Ovary (tissue), 10 donors: ENCODE measurements around the gene ST7. TPM values are rescaled to one million over a fixed set of nuclear protein-coding genes. Genes with fewer than 3 reads are reported as not detected.

Experiments used
- DNase-seq, 5 donors: peaks; one replicate each; pipeline ENCODE4 v3.0.0-alpha.2; 2019 to 2020
- H3K27ac ChIP-seq, 2 donors: fragments of 200-600 bp; one replicate each; pipeline versions ENCODE4 v1.5.1 to v1.8.0; 2019 to 2022
- H3K27me3 ChIP-seq: fragments of 200-600 bp; one replicate; pipeline ENCODE4 v1.8.0; 2022
- H3K36me3 ChIP-seq: fragments of 200-600 bp; sonication (generic); one replicate; pipeline ENCODE4 v1.5.1; 2019
- H3K4me1 ChIP-seq: one replicate; pipeline ENCODE4 v1.8.1; 2013; ENCODE audit warnings: mild to moderate bottlenecking, moderate library complexity; ENCODE audit not compliant: insufficient read depth
- H3K4me3 ChIP-seq: fragments of 200-600 bp; sonication (generic); one replicate; pipeline ENCODE4 v1.5.1; 2017
- H3K9me3 ChIP-seq, 2 donors: fragments of 200-600 bp in 1 of 2; sonication (generic) in 1 of 2; one replicate each; pipeline versions ENCODE4 v1.5.1 to v1.8.1; 2013 to 2019; ENCODE audit warnings: mild to moderate bottlenecking in 1 of 2, moderate library complexity in 1 of 2
- CTCF ChIP-seq, 3 donors: fragments of 450-650 bp in 2 of 3; fragments of 200-600 bp in 1 of 3; IDR thresholded peaks; one replicate each; pipeline versions ENCODE4 v1.5.1 to v1.8.0; 2016 to 2022; ENCODE audit warnings: antibody characterized with exemption in 3 of 3, mild to moderate bottlenecking in 1 of 3
- EP300 ChIP-seq: sonication (generic); formaldehyde crosslinking; IDR thresholded peaks from one replicate; pipeline ENCODE4 v1.6.1; 2017; ENCODE audit warnings: antibody characterized with exemption
- POLR2A ChIP-seq: fragments of 450-650 bp; IDR thresholded peaks from one replicate; pipeline ENCODE4 v1.6.1; 2017; ENCODE audit warnings: antibody characterized with exemption, mild to moderate bottlenecking, moderate library complexity
- WGBS, 3 donors: extraction: QIAGEN DNeasy Blood & Tissue Kit in 1 of 3; methylation state at CpG; one replicate each; pipeline versions ENCODE4 v1.1.5 to v1.1.7; 2013 to 2017; 5-methylcytosine and 5-hydroxymethylcytosine counted together
- intact Hi-C, 4 donors: fragments of 100-400 bp; cut with DNase I; formaldehyde crosslinking; loops; one replicate each; pipeline versions ENCODE4 v1.11.0 to v1.15.1; 2022 to 2023
- long read RNA-seq, 3 donors: library from polyadenylated mRNA in 2 of 3; unstranded in 2 of 3; transcript quantifications; one replicate each; pipeline ENCODE4 v2.0.0 and lab custom pipeline, GENCODE V29; 2021 to 2026
- polyA plus RNA-seq, 2 donors: library from polyadenylated mRNA; stranded (reverse); fragments of 200-250 nt in 1 of 2; fragments of 350-450 nt in 1 of 2; fragmentation: Illumina TruSeq in 1 of 2; extraction: RNeasy Lipid Tissue Mini Kit (QIAGEN cat#74804) in 1 of 2; gene quantifications; one replicate each; pipeline ENCODE4 v1.2.3, GENCODE V29; 2013 to 2014
- total RNA-seq, 7 donors: library from RNA; depleted of rRNA in 2 of 7; stranded (reverse); fragments of >200 nt in 2 of 7; fragmentation: NEBNext Ultra II Directional in 3 of 7; extraction: Animal tissue kit (Norgen Biotek cat#: 25700) in 3 of 7; gene quantifications; one replicate each; pipeline versions ENCODE4 v1.1.0 to v1.2.4, GENCODE V29; 2016 to 2023
- donor health status: DM: no; HTN: no; CAD: no; lungs with moderate emphysema.
- donor health status: DM: no; HTN: no; CAD: no.
- donor health status: Bipolar disorder and iron deficiency.
- donor health status: DM: yes; HTN: yes; CAD: no.
- donor health status: DM: no; HTN: no; CAD: no.
- donor health status: DM: yes; HTN: yes; CAD: no.

Gene ST7
- 10 to 100 TPM; 16.4 to 28.5 (median 18.8) TPM for total RNA-seq
- 10 to 100 TPM; 14.1 to 37.7 TPM for polyA plus RNA-seq
- long read RNA-seq, donor 1, partial matches to known transcripts = 5 of 21 reads
- long read RNA-seq, donor 1, other reads (novel, unspliced or antisense) = 7 of 21 reads
- long read RNA-seq, donor 2, partial matches to known transcripts = 0 of 4 reads
- long read RNA-seq, donor 2, other reads (novel, unspliced or antisense) = 0 of 4 reads
- long read RNA-seq, donor 3, partial matches to known transcripts = 6 of 18 reads
- long read RNA-seq, donor 3, other reads (novel, unspliced or antisense) = 3 of 18 reads

- intact Hi-C loops = no loop called here
- WGBS, 3 donors = 0 to 1% (median 0%) methylated on average over 39 to 77 of the region's 77 CpGs
- Histone ChIP-seq H3K4me1 (peaks cover 8% of the 10 kb centered on the region), H3K9me3 (no peaks in the 10 kb centered on the region), H3K27me3 (no peaks in the 10 kb centered on the region), H3K4me3 (peak within 1 kb of the TSS; percentile 87), H3K36me3 (no peaks in the 10 kb centered on the region), H3K27ac (peak within 1 kb of the TSS; percentile 100)
- peak; percentile 22 for TF ChIP-seq EP300
- TF ChIP-seq CTCF (IDR thresholded peaks at IDR 0.05) = no peak
- no peak for TF ChIP-seq POLR2A
- DNase-seq = peak; percentile 62 to 78 (median 69)
These were observed at the start of gene ST7 for GRCh38 chr7:116953372-116953905. TSS of gene ST7 (plus strand) at chr7:116953501. CDS start at chr7:116953541, 40 bp downstream.

- 98 to 100% (median 98%) methylated on average over 1 of the region's 1 CpG for WGBS, 3 donors
- intact Hi-C loops = no loop called here
- no peak overlapping the region for H3K27ac ChIP-seq
- H3K27me3 ChIP-seq = no peaks in the 10 kb centered on the region
- no peak for DNase-seq
- H3K4me3 ChIP-seq = no peak overlapping the region
- TF ChIP-seq CTCF (IDR thresholded peaks at IDR 0.05) (no peak), EP300 (no peak), POLR2A (no peak)
- no peaks in the 10 kb centered on the region for H3K36me3 ChIP-seq
- no peaks in the 10 kb centered on the region for H3K9me3 ChIP-seq
- H3K4me1 ChIP-seq = no peaks in the 10 kb centered on the region
These were observed 46.9 kb upstream of the ST7 start for GRCh38 chr7:116906391-116906790.

- intact Hi-C loops = no loop called here
- H3K27ac ChIP-seq = no peak overlapping the region
- H3K9me3 ChIP-seq = no peaks in the 10 kb centered on the region
- 96 to 98% (median 97%) methylated on average over 6 of the region's 6 CpGs for WGBS, 3 donors
- TF ChIP-seq EP300 (no peak), CTCF (IDR thresholded peaks at IDR 0.05) (no peak), POLR2A (no peak)
- no peaks in the 10 kb centered on the region for H3K36me3 ChIP-seq
- no peak overlapping the region for H3K4me3 ChIP-seq
- H3K27me3 ChIP-seq = no peaks in the 10 kb centered on the region
- no peaks in the 10 kb centered on the region for H3K4me1 ChIP-seq
- no peak for DNase-seq
These were observed 42.9 kb upstream of the ST7 start for GRCh38 chr7:116910383-116910782.

GRCh38 chr7:116911801-116912200 lies 41.5 kb upstream of the ST7 start:
- Histone ChIP-seq H3K27ac (no peak overlapping the region), H3K36me3 (no peaks in the 10 kb centered on the region), H3K27me3 (no peaks in the 10 kb centered on the region), H3K9me3 (no peaks in the 10 kb centered on the region), H3K4me1 (no peaks in the 10 kb centered on the region), H3K4me3 (no peak overlapping the region)
- TF ChIP-seq CTCF (IDR thresholded peaks at IDR 0.05) (no peak), EP300 (no peak)
- DNase-seq = no peak
- intact Hi-C loops = no loop called here
- 100% methylated on average over 1 of the region's 1 CpG for WGBS, 3 donors
